HCT116 (cell line): ENCODE data around the gene LRRFIP1. TPM values are rescaled to one million over a fixed set of nuclear protein-coding genes. Genes with fewer than 3 reads are reported as not detected.

Experiments used
- ATAC-seq: fragments of 200-7000 bp; cut with Tn5 transposase; 2 replicates; pipeline ENCODE4 v1.9.1; 2020; ENCODE audit warnings: mild to moderate bottlenecking, moderate library complexity
- BruUV-seq: library from RNA; stranded (reverse); fragments of 400-500 nt; replicated peaks from 2 replicates; lab custom pipeline; 2021; lab: Mats Ljungman, UMichigan
- CTCF ChIA-PET: fragments of 300-600 bp; sonication (Branson Sonifier 250); formaldehyde crosslinking; loops from one replicate; lab custom pipeline; 2021; ENCODE audit warnings: antibody characterized with exemption; lab: Charles Lee
- POLR2A ChIA-PET: fragments of 300-600, 350-600 bp; sonication (Branson Sonifier 250); formaldehyde crosslinking; loops from one replicate; lab custom pipeline; 2021; ENCODE audit warnings: antibody characterized with exemption; lab: Charles Lee
- RAD21 ChIA-PET, 2 experiments: fragments of 300-600 bp; sonication (Branson Sonifier 250); formaldehyde crosslinking; loops; one replicate each; lab custom pipeline; 2023; ENCODE audit warnings: low total read pairs in 2 of 2; ENCODE audit not compliant: uncharacterized antibody in 2 of 2, unreplicated experiment in 2 of 2, low non-redundant PET in 1 of 2; lab: Charles Lee
- DNase-seq: peaks from one replicate; pipeline ENCODE4 v3.0.0-alpha.2; 2010; ENCODE audit warnings: low read depth, low spot score
- H2AFZ ChIP-seq: fragments of 200-600 bp; shearing (Covaris generic), sonication (generic); 2 replicates; pipeline ENCODE4 v1.6.1; 2017; ENCODE audit warnings: low read depth, mixed run types, mixed read lengths, antibody characterized with exemption, low read length; ENCODE audit not compliant: poor library complexity, severe bottlenecking
- H3K27ac ChIP-seq: 2 replicates; pipeline ENCODE4 v1.5.1; 2012; ENCODE audit warnings: low read depth, low read length
- H3K27me3 ChIP-seq: fragments of 200-600 bp; sonication (generic); 2 replicates; pipeline ENCODE4 v1.6.1; 2016; ENCODE audit warnings: mixed run types, low read length, mixed read lengths; ENCODE audit not compliant: insufficient read depth
- H3K36me3 ChIP-seq, 2 experiments: fragments of 200-500 bp in 1 of 2; fragments of 200-600 bp in 1 of 2; sonication (Bioruptor generic) in 1 of 2; sonication (generic) in 1 of 2; 2 replicates each; pipeline versions ENCODE4 v1.5.1 to v1.6.1; 2014 to 2016; ENCODE audit warnings: low read length in 2 of 2, inconsistent platforms in 1 of 2, mixed read lengths in 1 of 2, mixed run types in 1 of 2; ENCODE audit not compliant: insufficient read depth in 2 of 2, control insufficient read depth in 1 of 2
- H3K4me1 ChIP-seq, 2 experiments: fragments of 200-600 bp in 1 of 2; sonication (generic) in 1 of 2; 2 replicates each; pipeline versions ENCODE4 v1.5.1 to v1.6.1; 2012 to 2017; ENCODE audit warnings: low read length in 2 of 2, inconsistent platforms in 1 of 2, mild to moderate bottlenecking in 1 of 2, mixed read lengths in 1 of 2, mixed run types in 1 of 2, moderate library complexity in 1 of 2; ENCODE audit not compliant: insufficient read depth in 2 of 2, control insufficient read depth in 1 of 2
- H3K4me2 ChIP-seq: fragments of 200-600 bp; sonication (generic); 2 replicates; pipeline ENCODE4 v1.6.1; 2017; ENCODE audit warnings: mixed run types, low read length, mixed read lengths
- H3K4me3 ChIP-seq, 2 experiments: fragments of 200-600 bp in 1 of 2; sonication (generic) in 1 of 2; replicated peaks in 1 of 2; 2 replicates each; pipeline ENCODE4 v1.5.1; 2011 to 2016; ENCODE audit warnings: low read length in 2 of 2, control low read depth in 1 of 2, low read depth in 1 of 2, mild to moderate bottlenecking in 1 of 2, mixed read lengths in 1 of 2, mixed run types in 1 of 2
- H3K79me2 ChIP-seq: fragments of 200-600 bp; sonication (generic); 2 replicates; pipeline ENCODE4 v1.6.1; 2017; ENCODE audit warnings: mild to moderate bottlenecking, mixed run types, low read length, moderate library complexity, mixed read lengths; ENCODE audit not compliant: insufficient read depth
- H3K9ac ChIP-seq: fragments of 200-600 bp; sonication (generic); 2 replicates; pipeline ENCODE4 v1.6.1; 2016; ENCODE audit warnings: low read length, mixed read lengths
- H3K9me2 ChIP-seq: fragments of 200-600 bp; sonication (generic), shearing (Covaris generic); 2 replicates; pipeline ENCODE4 v1.6.1; 2017; ENCODE audit warnings: mixed run types, mild to moderate bottlenecking, moderate library complexity; ENCODE audit not compliant: insufficient read depth
- H3K9me3 ChIP-seq, 2 experiments: fragments of 200-500 bp in 1 of 2; fragments of 200-600 bp in 1 of 2; sonication (Bioruptor generic) in 1 of 2; sonication (generic) in 1 of 2; 2 replicates each; pipeline ENCODE4 v1.6.1; 2014 to 2017; ENCODE audit warnings: low read length in 2 of 2, mixed read lengths in 2 of 2, inconsistent platforms in 1 of 2, low read depth in 1 of 2, mild to moderate bottlenecking in 1 of 2, mixed run types in 1 of 2, moderate library complexity in 1 of 2; ENCODE audit not compliant: control insufficient read depth in 1 of 2, insufficient read depth in 1 of 2
- H4K20me1 ChIP-seq: fragments of 200-600 bp; sonication (generic), shearing (Covaris generic); 2 replicates; pipeline ENCODE4 v1.6.1; 2017; ENCODE audit warnings: mixed run types, mild to moderate bottlenecking, moderate library complexity; ENCODE audit not compliant: insufficient read depth
- ATF3 ChIP-seq: IDR thresholded peaks from 2 replicates; pipeline ENCODE4 v1.6.1; 2012
- CBX3 ChIP-seq: IDR thresholded peaks from 2 replicates; pipeline ENCODE4 v1.6.1; 2012; ENCODE audit warnings: low read depth
- CEBPB ChIP-seq: IDR thresholded peaks from 2 replicates; pipeline ENCODE4 v1.6.1; 2012; ENCODE audit warnings: low read depth
- ELF1 ChIP-seq: IDR thresholded peaks from 2 replicates; pipeline ENCODE4 v1.6.1; 2012; ENCODE audit warnings: low read depth, borderline replicate concordance
- EZH2 ChIP-seq: fragments of 200-600 bp; sonication (generic); IDR thresholded peaks from 2 replicates; pipeline ENCODE4 v1.6.1; 2017; ENCODE audit warnings: antibody characterized with exemption, mixed run types
- MAX ChIP-seq: IDR thresholded peaks from 2 replicates; pipeline ENCODE4 v1.6.1; 2012
- POLR2A ChIP-seq: IDR thresholded peaks from 2 replicates; pipeline ENCODE4 v1.7.0; 2011; ENCODE audit warnings: borderline replicate concordance; ENCODE audit not compliant: insufficient read depth, insufficient read length; ENCODE audit errors: extremely low read depth
- POLR2AphosphoS5 ChIP-seq: IDR thresholded peaks from 2 replicates; pipeline ENCODE4 v1.6.1; 2011; ENCODE audit warnings: mild to moderate bottlenecking, low read depth, low read length, moderate library complexity
- RAD21 ChIP-seq: IDR thresholded peaks from 2 replicates; pipeline ENCODE4 v1.6.1; 2012; ENCODE audit warnings: low read depth, mild to moderate bottlenecking
- REST ChIP-seq: IDR thresholded peaks from 2 replicates; pipeline ENCODE4 v1.6.1; 2012; ENCODE audit warnings: low read depth
- SRF ChIP-seq: IDR thresholded peaks from 2 replicates; pipeline ENCODE4 v1.6.1; 2012; ENCODE audit warnings: low read depth
- ZBTB33 ChIP-seq: IDR thresholded peaks from 2 replicates; pipeline ENCODE4 v1.6.1; 2011; ENCODE audit warnings: mild to moderate bottlenecking, low read length, moderate library complexity; ENCODE audit not compliant: insufficient replicate concordance; ENCODE audit errors: extremely low read depth
- ZFX ChIP-seq: fragments of 450-650 bp; IDR thresholded peaks from 2 replicates; pipeline ENCODE4 v1.6.1; 2017
- ZNF274 ChIP-seq: fragments of 200-500 bp; sonication (Bioruptor generic); IDR thresholded peaks from 2 replicates; pipeline ENCODE4 v1.6.1; 2014; ENCODE audit warnings: mild to moderate bottlenecking, low read depth, low read length, inconsistent platforms
- intact Hi-C: fragments of 100-400 bp; cut with micrococcal nuclease; formaldehyde crosslinking; loops from 2 replicates; pipeline ENCODE4 v1.10.0; 2022
- total RNA-seq: library from RNA; stranded (reverse); gene quantifications from one replicate; pipeline ENCODE4 v1.2.1, GENCODE V29; 2021; ENCODE audit not compliant: unreplicated experiment

LRRFIP1 gene
- total RNA-seq, 1 experiment from 2014 or later, result 76.9 TPM

- Histone ChIP-seq H3K9me3 (no peaks in the 10 kb centered on the region), H4K20me1 (no peaks in the 10 kb centered on the region), H3K27me3 (no peaks in the 10 kb centered on the region), H3K27ac (no peak overlapping the region), H3K4me3 (no peak overlapping the region), H3K9ac (no peak overlapping the region), H3K79me2 (no peaks in the 10 kb centered on the region), H3K36me3 (no peaks in the 10 kb centered on the region), H2AFZ (no peak overlapping the region), H3K4me2 (no peak overlapping the region), H3K4me1 (no peaks in the 10 kb centered on the region), H3K9me2 (no peaks in the 10 kb centered on the region)
- CTCF ChIA-PET, result no interaction called here
- intact Hi-C loops, result no loop called here
- BruUV-seq, result no TSS peak
- POLR2A ChIA-PET, result no interaction called here
- TF ChIP-seq ZNF274, result no peak
- TF ChIP-seq EZH2, result no peak
- TF ChIP-seq ZBTB33, result no peak
- no peak for TF ChIP-seq MAX
- ATAC-seq, result no peak
- DNase-seq, result no peak
- RAD21 ChIA-PET, result no interaction called here
Measured at GRCh38 chr2:237797253-237797652, 169.9 kb downstream of the LRRFIP1 start.

- Histone ChIP-seq H3K79me2 (no peaks in the 10 kb centered on the region), H3K27me3 (no peaks in the 10 kb centered on the region), H3K9ac (no peak within 1 kb of the TSS), H3K4me2 (no peak within 1 kb of the TSS), H3K27ac (no peak within 1 kb of the TSS), H3K9me2 (no peaks in the 10 kb centered on the region), H3K4me3 (no peak within 1 kb of the TSS), H3K36me3 (no peaks in the 10 kb centered on the region), H3K4me1 (no peaks in the 10 kb centered on the region), H2AFZ (no peak within 1 kb of the TSS), H3K9me3 (no peaks in the 10 kb centered on the region), H4K20me1 (no peaks in the 10 kb centered on the region)
- ChIA-PET RAD21 (no interaction called here), POLR2A (no interaction called here), CTCF (no interaction called here)
- no peak for ATAC-seq
- BruUV-seq, result no TSS peak
- no peak for DNase-seq
- intact Hi-C loops, result no loop called here
- TF ChIP-seq CEBPB, result no peak
- no peak for TF ChIP-seq REST
- TF ChIP-seq ATF3, result no peak
- TF ChIP-seq CBX3, result no peak
- no peak for TF ChIP-seq ELF1
- TF ChIP-seq POLR2AphosphoS5, result no peak
- no peak for TF ChIP-seq ZNF274
- TF ChIP-seq EZH2, result no peak
- no peak for TF ChIP-seq ZFX
- TF ChIP-seq SRF, result no peak
- no peak for TF ChIP-seq POLR2A
- no peak for TF ChIP-seq RAD21
Measured at GRCh38 chr2:237798236-237799059, 171.1 kb downstream of the LRRFIP1 start, which contains the start of gene RBM44. Gene RBM44, plus strand, starts transcription at chr2:237798779. Its CDS starts 14,831 bp downstream, at chr2:237813610.
